Thoracic aorta (tissue), 2 donors: Measurements from ENCODE around the gene MAGI1. TPM values are rescaled to one million over a fixed set of nuclear protein-coding genes. Genes with fewer than 3 reads are reported as not detected.

ENCODE experiments used
- ATAC-seq: fragments of 150-250 bp; one replicate; pipeline ENCODE4 v1.8.0; 2017; ENCODE audit warnings: low read depth; ENCODE audit not compliant: insufficient number of reproducible peaks, low FRiP score
- DNase-seq: peaks from one replicate; pipeline ENCODE4 v3.0.0-alpha.2; 2020; ENCODE audit warnings: low spot score
- H3K27ac ChIP-seq, 2 donors: fragments of 200-600 bp; sonication (generic); 1 replicate in 1 of 2; 2 replicates in 1 of 2; pipeline ENCODE4 v1.5.1; 2016; ENCODE audit warnings: mild to moderate bottlenecking in 2 of 2, moderate library complexity in 2 of 2
- H3K27me3 ChIP-seq: fragments of 200-600 bp; sonication (generic); replicated peaks from 2 replicates; pipeline ENCODE4 v1.6.0; 2016; ENCODE audit warnings: mild to moderate bottlenecking; ENCODE audit not compliant: insufficient read depth
- H3K36me3 ChIP-seq: fragments of 200-600 bp; sonication (generic); one replicate; pipeline ENCODE4 v1.5.1; 2016
- H3K4me1 ChIP-seq, 2 donors: fragments of 200-600 bp; sonication (generic); 1 replicate in 1 of 2; 2 replicates in 1 of 2; pipeline versions ENCODE4 v1.5.1 to v1.6.0; 2016; ENCODE audit warnings: low read depth in 2 of 2, mild to moderate bottlenecking in 1 of 2; ENCODE audit not compliant: control insufficient read depth in 1 of 2
- H3K4me3 ChIP-seq: fragments of 200-600 bp; sonication (generic); 2 replicates; pipeline ENCODE4 v1.5.1; 2016; ENCODE audit warnings: mild to moderate bottlenecking
- H3K9me3 ChIP-seq: fragments of 200-600 bp; sonication (generic); 2 replicates; pipeline ENCODE4 v1.5.1; 2016
- CTCF ChIP-seq: fragments of 200-600 bp; sonication (generic); IDR thresholded peaks from one replicate; pipeline ENCODE4 v1.5.1; 2019; ENCODE audit warnings: antibody characterized with exemption
- total RNA-seq, 2 donors: library from RNA; depleted of rRNA; stranded (reverse); fragments of >200 nt; gene quantifications; one replicate each; pipeline versions ENCODE4 v1.1.0 to v1.2.3, GENCODE V29; 2016

The MAGI1 gene
- total RNA-seq, 2 donors from 2014 or later: 48.2 to 88.5 TPM

DNA sequence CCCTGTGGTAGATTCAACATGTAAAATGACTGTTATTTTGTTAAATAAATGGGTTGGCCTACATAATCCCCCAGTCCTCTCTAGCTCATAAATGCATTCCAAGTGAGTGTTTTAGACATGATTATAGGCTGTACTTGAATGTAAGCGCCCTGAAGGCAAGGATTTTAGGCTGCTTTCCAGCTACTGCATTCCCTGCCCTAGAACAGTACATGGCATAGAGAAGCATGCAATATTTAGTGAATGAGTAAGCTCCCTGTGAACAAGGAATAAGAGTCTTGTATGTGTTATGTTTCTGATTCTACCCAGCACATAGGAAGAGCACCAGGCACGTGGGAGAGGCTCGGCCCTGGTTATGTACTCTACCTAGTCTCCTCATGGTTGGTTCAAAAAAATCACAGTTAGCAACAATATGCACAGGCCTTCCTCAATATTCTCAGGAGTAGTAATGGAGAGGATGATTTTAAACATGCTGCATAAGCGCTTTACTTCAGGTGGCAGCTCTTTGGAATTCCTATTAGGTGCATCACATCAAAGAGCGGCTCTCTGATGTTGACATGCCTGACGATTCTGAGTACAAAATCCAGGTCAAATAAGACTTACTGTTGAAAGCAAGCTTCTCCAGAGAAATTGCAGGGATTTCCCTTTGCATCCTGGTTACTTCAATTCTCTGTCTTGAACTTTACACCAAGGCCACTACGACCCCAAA is 456.6 kb downstream of the MAGI1 start:
- H3K9me3 ChIP-seq: no peaks in the 10 kb centered on the region
- H3K36me3 ChIP-seq: no peaks in the 10 kb centered on the region
- no peak for ATAC-seq
- no peak overlapping the region for H3K4me3 ChIP-seq
- H3K27ac ChIP-seq: no peak overlapping the region
- no peaks in the 10 kb centered on the region for H3K27me3 ChIP-seq
- H3K4me1 ChIP-seq: peaks cover 6 to 25% of the 10 kb centered on the region in 2 donors
- DNase-seq: no peak
- TF ChIP-seq CTCF: no peak

- Histone ChIP-seq H3K27me3 (no peaks in the 10 kb centered on the region), H3K9me3 (no peaks in the 10 kb centered on the region), H3K4me1 (peaks cover 12 to 32% of the 10 kb centered on the region in 2 donors), H3K36me3 (no peaks in the 10 kb centered on the region), H3K4me3 (no peak overlapping the region), H3K27ac (no peak overlapping the region)
- ATAC-seq (no peak), DNase-seq (no peak)
- TF ChIP-seq CTCF: no peak
These were observed 457.4 kb downstream of the MAGI1 start for GRCh38 chr3:65581313-65581712.

GRCh38 chr3:65578861-65579260 is 459.9 kb downstream of the MAGI1 start:
- no peaks in the 10 kb centered on the region for H3K9me3 ChIP-seq
- peaks cover 21 to 46% of the 10 kb centered on the region in 2 donors for H3K4me1 ChIP-seq
- no peak overlapping the region for H3K27ac ChIP-seq
- no peak overlapping the region for H3K4me3 ChIP-seq
- no peak for DNase-seq
- no peaks in the 10 kb centered on the region for H3K36me3 ChIP-seq
- ATAC-seq: no peak
- no peaks in the 10 kb centered on the region for H3K27me3 ChIP-seq
- TF ChIP-seq CTCF: no peak

- H3K36me3 ChIP-seq: no peaks in the 10 kb centered on the region
- no peak for TF ChIP-seq CTCF
- no peak for DNase-seq
- H3K4me1 ChIP-seq: peaks cover 21 to 38% of the 10 kb centered on the region in 2 donors
- H3K27me3 ChIP-seq: no peaks in the 10 kb centered on the region
- H3K27ac ChIP-seq: peak overlapping the region; percentile 62 to 76
- peak overlapping the region; percentile 20 for H3K4me3 ChIP-seq
- H3K9me3 ChIP-seq: no peaks in the 10 kb centered on the region
- peak; percentile 4 for ATAC-seq
These were observed 460.8 kb downstream of the MAGI1 start for GRCh38 chr3:65577843-65578430.

- H3K9me3 ChIP-seq: no peaks in the 10 kb centered on the region
- peak overlapping the region; percentile 42 to 44 for H3K27ac ChIP-seq
- ATAC-seq (no peak), DNase-seq (no peak)
- no peak overlapping the region for H3K4me3 ChIP-seq
- peaks cover 21 to 47% of the 10 kb centered on the region in 2 donors for H3K4me1 ChIP-seq
- no peak for TF ChIP-seq CTCF
- no peaks in the 10 kb centered on the region for H3K27me3 ChIP-seq
- no peaks in the 10 kb centered on the region for H3K36me3 ChIP-seq
These were observed 461.8 kb downstream of the MAGI1 start for GRCh38 chr3:65576966-65577365.
